Erythroblast (primary cell): ENCODE measurements around the gene NOL12.

ENCODE experiments used
- GATA1 ChIP-seq: IDR thresholded peaks from 2 replicates; pipeline ENCODE4 v1.6.1; 2011; ENCODE audit warnings: low read depth, mild to moderate bottlenecking, control low read depth, low read length, moderate library complexity
- POLR2A ChIP-seq: IDR thresholded peaks from 2 replicates; pipeline ENCODE4 v1.6.1; 2011; ENCODE audit warnings: mild to moderate bottlenecking, low read length

DNA sequence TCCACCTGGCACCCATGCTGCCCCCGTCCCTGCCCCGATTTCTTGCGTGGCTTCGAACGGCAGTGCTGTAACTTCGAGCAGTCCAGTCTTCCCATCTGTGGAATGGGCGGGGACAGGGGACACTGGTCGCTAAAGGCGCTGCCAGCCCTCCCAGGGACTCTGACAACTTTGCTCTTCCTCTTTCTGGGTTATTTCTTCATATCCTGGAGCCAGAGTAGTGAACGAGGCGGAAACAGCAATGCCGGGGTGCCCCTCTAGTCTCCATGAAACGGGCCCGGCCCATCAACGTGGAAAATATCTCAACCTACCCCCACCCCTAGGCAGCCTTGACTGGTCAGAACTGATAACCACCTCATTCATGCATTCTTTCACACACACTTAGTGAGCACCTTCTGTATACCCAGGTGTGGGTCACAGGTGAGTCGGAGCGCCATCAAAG lies 53.5 kb downstream of the NOL12 start:
- no peak for TF ChIP-seq POLR2A
- no peak for TF ChIP-seq GATA1
